GM23338 (cell line): ENCODE measurements around the gene PEX10. TPM values are rescaled to one million over a fixed set of nuclear protein-coding genes. Genes with fewer than 3 reads are reported as not detected.

Experiments
- ATAC-seq: fragments of 200-7000 bp; cut with Tn5 transposase; 3 replicates; pipeline ENCODE4 v1.9.1; 2020
- DNase-seq: peaks from one replicate; pipeline ENCODE4 v3.0.0-alpha.2; 2015; ENCODE audit warnings: low spot score
- H2AFZ ChIP-seq: fragments of 200-600 bp; sonication (generic); 2 replicates; pipeline ENCODE4 v1.8.0; 2016; ENCODE audit warnings: antibody characterized with exemption, mild to moderate bottlenecking, moderate library complexity
- H3F3A ChIP-seq: fragments of 200-600 bp; sonication (generic); replicated peaks from 2 replicates; pipeline ENCODE4 v1.8.0; 2017; ENCODE audit warnings: antibody characterized with exemption, mixed run types, low read depth
- H3K27ac ChIP-seq: fragments of 200-600 bp; sonication (generic); 2 replicates; pipeline ENCODE4 v1.6.1; 2016; ENCODE audit warnings: low read depth
- H3K27me3 ChIP-seq: fragments of 200-600 bp; sonication (generic); 2 replicates; pipeline ENCODE4 v1.8.0; 2016; ENCODE audit warnings: mild to moderate bottlenecking, mixed run types, moderate library complexity; ENCODE audit not compliant: insufficient read depth
- H3K36me3 ChIP-seq: fragments of 200-600 bp; sonication (generic); 2 replicates; pipeline ENCODE4 v1.8.0; 2016; ENCODE audit warnings: mild to moderate bottlenecking; ENCODE audit not compliant: insufficient read depth
- H3K4me1 ChIP-seq: fragments of 200-600 bp; sonication (generic); 2 replicates; pipeline ENCODE4 v1.8.0; 2016; ENCODE audit warnings: mild to moderate bottlenecking, moderate library complexity; ENCODE audit not compliant: insufficient read depth
- H3K4me2 ChIP-seq: fragments of 200-600 bp; sonication (generic); 2 replicates; pipeline ENCODE4 v1.7.1; 2017; ENCODE audit warnings: mixed run types
- H3K4me3 ChIP-seq: fragments of 200-600 bp; sonication (generic); 2 replicates; pipeline ENCODE4 v1.6.1; 2016; ENCODE audit warnings: mixed run types
- H3K79me2 ChIP-seq: fragments of 200-600 bp; sonication (generic); replicated peaks from 2 replicates; pipeline ENCODE4 v1.8.0; 2017; ENCODE audit warnings: mild to moderate bottlenecking; ENCODE audit not compliant: insufficient read depth
- H3K9me2 ChIP-seq: fragments of 200-600 bp; sonication (generic); 2 replicates; pipeline ENCODE4 v1.8.0; 2017; ENCODE audit not compliant: insufficient read depth
- H4K20me1 ChIP-seq: fragments of 200-600 bp; sonication (generic); replicated peaks from 2 replicates; pipeline ENCODE4 v1.8.0; 2017; ENCODE audit warnings: mild to moderate bottlenecking; ENCODE audit not compliant: insufficient read depth
- H3K27ac Mint-ChIP-seq: 2 replicates; pipeline ENCODE4 v1.8.0; 2020; ENCODE audit warnings: inconsistent platforms, mild to moderate bottlenecking, moderate library complexity, mixed read lengths
- H3K27me3 Mint-ChIP-seq: 3 replicates; pipeline ENCODE4 v1.8.0; 2022; ENCODE audit warnings: low read depth, mild to moderate bottlenecking, moderate library complexity, mixed read lengths, inconsistent platforms; ENCODE audit not compliant: insufficient read depth, poor library complexity
- H3K36me3 Mint-ChIP-seq: 3 replicates; pipeline ENCODE4 v1.8.0; 2021; ENCODE audit warnings: low read depth, mild to moderate bottlenecking, inconsistent platforms, moderate library complexity, mixed read lengths
- H3K4me1 Mint-ChIP-seq: 3 replicates; pipeline ENCODE4 v1.8.0; 2020; ENCODE audit warnings: mild to moderate bottlenecking, inconsistent platforms, mixed read lengths
- H3K4me3 Mint-ChIP-seq: 3 replicates; pipeline ENCODE4 v1.8.0; 2021; ENCODE audit warnings: moderate library complexity, mild to moderate bottlenecking, inconsistent platforms, mixed read lengths
- H3K9me3 Mint-ChIP-seq: 3 replicates; pipeline ENCODE4 v1.8.0; 2020; ENCODE audit warnings: moderate library complexity, mild to moderate bottlenecking, inconsistent platforms, mixed read lengths
- CREB1 ChIP-seq: fragments of 250-450 bp; sonication (Bioruptor Pico); IDR thresholded peaks from 2 replicates; pipeline ENCODE4 v1.5.0; 2020; ENCODE audit warnings: low read depth, mild to moderate bottlenecking, moderate library complexity
- EZH2 ChIP-seq: fragments of 200-600 bp; sonication (generic); IDR thresholded peaks from one replicate; pipeline ENCODE4 v1.8.0; 2017; ENCODE audit warnings: antibody characterized with exemption, mild to moderate bottlenecking, low read depth; ENCODE audit not compliant: unreplicated experiment
- EZH2phosphoT487 ChIP-seq: fragments of 200-600 bp; sonication (generic); IDR thresholded peaks from one replicate; pipeline ENCODE4 v1.8.1; 2018; ENCODE audit warnings: antibody characterized with exemption; ENCODE audit not compliant: unreplicated experiment
- NANOG ChIP-seq: IDR thresholded peaks from 2 replicates; pipeline ENCODE4 v1.6.1; 2016; ENCODE audit warnings: antibody characterized with exemption, borderline replicate concordance
- POLR2AphosphoS5 ChIP-seq: IDR thresholded peaks from 2 replicates; pipeline ENCODE4 v1.6.1; 2016; ENCODE audit warnings: antibody characterized with exemption, low read depth
- STAT1 ChIP-seq: IDR thresholded peaks from one replicate; pipeline ENCODE4 v1.6.1; 2016; ENCODE audit warnings: antibody characterized with exemption; ENCODE audit not compliant: unreplicated experiment
- ZNF114 ChIP-seq: fragments of 250-450 bp; sonication (Bioruptor Pico); IDR thresholded peaks from 2 replicates; pipeline ENCODE4 v1.5.0; 2020; ENCODE audit warnings: mild to moderate bottlenecking, moderate library complexity
- polyA plus RNA-seq: library from polyadenylated mRNA; unstranded; fragments of >200 nt; fragmentation: Nextera tagmentation; extraction: Ambion mirVana; gene quantifications from 2 replicates; pipeline ENCODE4 v1.2.1, GENCODE V29; 2016
- total RNA-seq: library from RNA; depleted of rRNA; stranded (reverse); fragments of >200 nt; shearing (Covaris generic); gene quantifications from 2 replicates; pipeline ENCODE4 v1.2.3, GENCODE V29; 2014
- TF ChIP-seq, protein P1 (sequence below): IDR thresholded peaks from one replicate; pipeline ENCODE4 v1.6.1; 2018; ENCODE audit warnings: antibody characterized with exemption; ENCODE audit not compliant: unreplicated experiment
- TF ChIP-seq, protein P2 (sequence below), 2 experiments: fragments of 200-600 bp in 1 of 2; sonication (generic) in 1 of 2; conservative IDR thresholded peaks; 2 replicates each; pipeline versions ENCODE4 v1.5.1 to v1.6.1; 2016 to 2017; ENCODE audit warnings: antibody characterized with exemption in 2 of 2, low read depth in 2 of 2, mild to moderate bottlenecking in 2 of 2, moderate library complexity in 1 of 2

Gene PEX10
- total and polyA plus RNA-seq, 2 experiments from 2014 or later, result 15.0 to 53.9 TPM

DNA sequence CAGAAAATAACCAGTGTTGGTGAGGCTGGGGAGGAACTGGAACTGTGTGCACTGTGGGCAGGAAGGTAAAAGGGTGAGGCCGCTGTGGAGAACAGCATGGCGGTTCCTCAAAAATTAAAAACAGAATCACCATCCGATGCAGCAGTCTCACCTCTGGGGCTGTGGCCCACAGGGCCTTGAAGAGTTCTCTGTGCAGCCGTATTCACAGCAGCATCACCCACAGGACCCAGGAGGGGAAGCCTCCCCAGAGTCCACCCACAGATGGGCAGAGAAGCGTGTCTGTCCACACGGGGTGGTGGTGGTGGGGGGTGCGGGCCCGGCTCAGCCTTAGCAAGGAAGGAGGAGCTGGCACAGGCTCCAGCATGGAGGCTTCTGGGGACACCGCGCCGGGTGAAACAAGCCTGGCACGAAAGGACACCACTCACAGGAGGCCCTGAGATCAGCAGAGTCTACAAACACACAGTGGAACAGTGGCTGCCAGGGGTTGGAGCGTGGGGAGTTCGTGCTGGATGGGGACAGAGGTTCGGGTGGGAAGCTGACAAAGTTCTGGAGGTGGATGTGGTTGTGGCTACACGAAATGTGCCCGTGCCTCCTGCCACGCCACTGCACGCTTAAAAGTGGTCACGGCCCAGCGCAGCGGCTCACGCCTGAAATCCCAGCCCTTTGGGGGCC is 32.5 kb downstream of the PEX10 start (continued):
- TF ChIP-seq EZH2phosphoT487, result no peak
- TF ChIP-seq EZH2, result no peak
- TF ChIP-seq, protein P1, sequence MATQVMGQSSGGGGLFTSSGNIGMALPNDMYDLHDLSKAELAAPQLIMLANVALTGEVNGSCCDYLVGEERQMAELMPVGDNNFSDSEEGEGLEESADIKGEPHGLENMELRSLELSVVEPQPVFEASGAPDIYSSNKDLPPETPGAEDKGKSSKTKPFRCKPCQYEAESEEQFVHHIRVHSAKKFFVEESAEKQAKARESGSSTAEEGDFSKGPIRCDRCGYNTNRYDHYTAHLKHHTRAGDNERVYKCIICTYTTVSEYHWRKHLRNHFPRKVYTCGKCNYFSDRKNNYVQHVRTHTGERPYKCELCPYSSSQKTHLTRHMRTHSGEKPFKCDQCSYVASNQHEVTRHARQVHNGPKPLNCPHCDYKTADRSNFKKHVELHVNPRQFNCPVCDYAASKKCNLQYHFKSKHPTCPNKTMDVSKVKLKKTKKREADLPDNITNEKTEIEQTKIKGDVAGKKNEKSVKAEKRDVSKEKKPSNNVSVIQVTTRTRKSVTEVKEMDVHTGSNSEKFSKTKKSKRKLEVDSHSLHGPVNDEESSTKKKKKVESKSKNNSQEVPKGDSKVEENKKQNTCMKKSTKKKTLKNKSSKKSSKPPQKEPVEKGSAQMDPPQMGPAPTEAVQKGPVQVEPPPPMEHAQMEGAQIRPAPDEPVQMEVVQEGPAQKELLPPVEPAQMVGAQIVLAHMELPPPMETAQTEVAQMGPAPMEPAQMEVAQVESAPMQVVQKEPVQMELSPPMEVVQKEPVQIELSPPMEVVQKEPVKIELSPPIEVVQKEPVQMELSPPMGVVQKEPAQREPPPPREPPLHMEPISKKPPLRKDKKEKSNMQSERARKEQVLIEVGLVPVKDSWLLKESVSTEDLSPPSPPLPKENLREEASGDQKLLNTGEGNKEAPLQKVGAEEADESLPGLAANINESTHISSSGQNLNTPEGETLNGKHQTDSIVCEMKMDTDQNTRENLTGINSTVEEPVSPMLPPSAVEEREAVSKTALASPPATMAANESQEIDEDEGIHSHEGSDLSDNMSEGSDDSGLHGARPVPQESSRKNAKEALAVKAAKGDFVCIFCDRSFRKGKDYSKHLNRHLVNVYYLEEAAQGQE, result no peak
- no peak for TF ChIP-seq ZNF114 (CRISPR knock-in tag)
- no peak for TF ChIP-seq NANOG
- TF ChIP-seq, protein P2, sequence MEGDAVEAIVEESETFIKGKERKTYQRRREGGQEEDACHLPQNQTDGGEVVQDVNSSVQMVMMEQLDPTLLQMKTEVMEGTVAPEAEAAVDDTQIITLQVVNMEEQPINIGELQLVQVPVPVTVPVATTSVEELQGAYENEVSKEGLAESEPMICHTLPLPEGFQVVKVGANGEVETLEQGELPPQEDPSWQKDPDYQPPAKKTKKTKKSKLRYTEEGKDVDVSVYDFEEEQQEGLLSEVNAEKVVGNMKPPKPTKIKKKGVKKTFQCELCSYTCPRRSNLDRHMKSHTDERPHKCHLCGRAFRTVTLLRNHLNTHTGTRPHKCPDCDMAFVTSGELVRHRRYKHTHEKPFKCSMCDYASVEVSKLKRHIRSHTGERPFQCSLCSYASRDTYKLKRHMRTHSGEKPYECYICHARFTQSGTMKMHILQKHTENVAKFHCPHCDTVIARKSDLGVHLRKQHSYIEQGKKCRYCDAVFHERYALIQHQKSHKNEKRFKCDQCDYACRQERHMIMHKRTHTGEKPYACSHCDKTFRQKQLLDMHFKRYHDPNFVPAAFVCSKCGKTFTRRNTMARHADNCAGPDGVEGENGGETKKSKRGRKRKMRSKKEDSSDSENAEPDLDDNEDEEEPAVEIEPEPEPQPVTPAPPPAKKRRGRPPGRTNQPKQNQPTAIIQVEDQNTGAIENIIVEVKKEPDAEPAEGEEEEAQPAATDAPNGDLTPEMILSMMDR (conservative IDR thresholded peaks at IDR 0.05; ENCODE audit: low read depth in 2 of 2), result no peak

DNA sequence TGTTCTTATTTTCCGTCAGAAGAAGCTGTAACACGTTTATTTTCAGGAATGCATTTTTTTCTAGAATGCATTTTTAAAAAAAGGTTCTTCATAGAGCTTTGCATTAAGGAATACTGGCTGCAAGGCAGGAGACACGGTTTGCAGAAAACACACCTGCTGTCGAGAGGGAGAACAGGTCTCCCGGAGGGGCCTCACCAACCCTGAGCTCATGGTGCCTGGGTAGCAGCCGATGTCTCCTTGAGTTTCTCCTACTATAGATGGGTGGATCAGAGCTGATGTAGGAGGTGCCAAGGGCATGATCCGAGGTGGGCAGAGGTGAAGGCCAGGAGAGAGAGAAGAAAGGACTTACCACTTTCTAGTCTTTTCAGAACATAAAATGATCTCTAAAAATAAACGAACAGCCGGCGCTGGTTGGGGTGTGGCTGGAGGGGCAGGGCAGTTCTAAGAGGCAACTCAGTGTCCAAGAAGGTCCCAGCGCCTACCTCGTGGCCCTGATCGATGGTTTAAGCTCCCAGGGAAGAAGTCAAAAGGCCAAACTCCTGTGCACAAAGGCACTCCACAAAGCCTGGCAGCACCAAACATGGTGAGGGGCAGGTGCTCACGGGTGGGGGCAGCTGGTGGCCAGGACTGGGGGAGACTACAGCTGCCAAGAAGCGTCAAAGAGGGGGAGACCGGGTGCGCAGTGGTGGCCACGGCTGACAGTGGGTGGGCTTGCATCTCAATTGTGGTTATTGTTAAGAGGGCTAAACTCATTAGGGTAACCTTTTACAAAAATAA is 33.2 kb downstream of the PEX10 start:
- no peaks in the 10 kb centered on the region for H3K36me3 ChIP-seq
- H3K27ac Mint-ChIP-seq, result no peak overlapping the region
- no peak overlapping the region for H2AFZ ChIP-seq
- no peaks in the 10 kb centered on the region; the same call in 1 of the 2 replicates for H4K20me1 ChIP-seq
- no peak overlapping the region for H3K4me3 ChIP-seq
- H3F3A ChIP-seq, result no peaks in the 10 kb centered on the region
- H3K27ac ChIP-seq, result no peak overlapping the region
- peaks cover 5% of the 10 kb centered on the region for H3K27me3 Mint-ChIP-seq
- H3K4me3 Mint-ChIP-seq, result no peak overlapping the region
- no peak overlapping the region for H3K4me2 ChIP-seq
- H3K79me2 ChIP-seq, result no peaks in the 10 kb centered on the region
- no peaks in the 10 kb centered on the region for H3K36me3 Mint-ChIP-seq
- H3K4me1 ChIP-seq, result no peaks in the 10 kb centered on the region
- no peaks in the 10 kb centered on the region for H3K27me3 ChIP-seq
- no peaks in the 10 kb centered on the region for H3K4me1 Mint-ChIP-seq
- ATAC-seq (no peak), DNase-seq (no peak)
- no peaks in the 10 kb centered on the region for H3K9me3 Mint-ChIP-seq
- H3K9me2 ChIP-seq, result no peaks in the 10 kb centered on the region
- TF ChIP-seq, protein P2 (conservative IDR thresholded peaks at IDR 0.05; ENCODE audit: low read depth in 2 of 2), result no peak
- TF ChIP-seq POLR2AphosphoS5 (no peak), EZH2phosphoT487 (no peak), ZNF114 (CRISPR knock-in tag) (no peak), CREB1 (CRISPR knock-in tag) (no peak), STAT1 (no peak), NANOG (no peak), EZH2 (no peak)
